A549 treated with CpdA at 1 μM for 4 hours (cell line): ENCODE measurements around the gene IFITM10. TPM values are rescaled to one million over a fixed set of nuclear protein-coding genes. Genes with fewer than 3 reads are reported as not detected.

Source experiments
- total RNA-seq: library from RNA; stranded (reverse); fragments of 200-300 nt; extraction: Qiagen RNA extraction; gene quantifications from 5 replicates; pipeline ENCODE4 v1.2.3, GENCODE V29; 2022; ENCODE audit warnings: low read depth

IFITM10 gene
- 0.79 to 1.9 TPM (median 1.0 TPM) in 5 replicates for total RNA-seq

GRCh38 chr11:1750481-1750839 lies at the start of gene IFITM10:
TSS of gene IFITM10 (minus strand) at chr11:1750595. CDS start at chr11:1750442, 153 bp downstream.

GRCh38 chr11:1763796-1764661 lies 13.6 kb upstream of the IFITM10 start, which contains the start of gene CTSD:
TSS of gene CTSD (minus strand) at chr11:1763927. CDS start at chr11:1763859, 68 bp downstream.

GRCh38 chr11:1696608-1697570 lies 53.5 kb downstream of the IFITM10 start, which contains the start of gene KRTAP5-6:
TSS of gene KRTAP5-6 (plus strand) at chr11:1697195. CDS start at chr11:1697246, 51 bp downstream.

Other genes starting within 250 kb of the IFITM10 start
- gene DUSP8, start 178.3 kb downstream of the IFITM10 start, total RNA-seq, result 1.1 to 2.3 TPM (median 2.0 TPM) in 5 replicates
- gene KRTAP5-1, start 165.3 kb downstream of the IFITM10 start, total RNA-seq, result not detected in 5 replicates
- gene KRTAP5-2, start 152.3 kb downstream of the IFITM10 start, total RNA-seq, result not detected in 5 replicates
- gene KRTAP5-3, start 142.1 kb downstream of the IFITM10 start, total RNA-seq, result not detected in 5 replicates
- not detected in 5 replicates for gene KRTAP5-4, start 128.5 kb downstream of the IFITM10 start, total RNA-seq
- gene KRTAP5-5, start 120.8 kb downstream of the IFITM10 start, total RNA-seq, result not detected in 5 replicates
- not detected in 5 replicates for gene KRTAP5-6, start 53.4 kb downstream of the IFITM10 start, total RNA-seq
- gene CTSD, start 13.3 kb upstream of the IFITM10 start, total RNA-seq, result 340 to 543 TPM (median 476 TPM) in 5 replicates
- gene SYT8, start 84.4 kb upstream of the IFITM10 start, total RNA-seq, result 0.02 to 0.23 TPM in 2 of 5 replicates, not detected in the others
- gene TNNI2, start 88.4 kb upstream of the IFITM10 start, total RNA-seq, result 0.21 TPM in 1 of 5 replicates, not detected in the others
- gene LSP1, start 102.5 kb upstream of the IFITM10 start, total RNA-seq, result 0.96 to 1.3 TPM (median 1.2 TPM) in 5 replicates
- gene PRR33, start 141.3 kb upstream of the IFITM10 start, total RNA-seq, result 0.02 TPM in 1 of 5 replicates, not detected in the others
- not detected in 5 replicates for gene TNNT3, start 169.1 kb upstream of the IFITM10 start, total RNA-seq
- gene MRPL23, start 196.7 kb upstream of the IFITM10 start, total RNA-seq, result 147 to 160 TPM (median 156 TPM) in 5 replicates
- 7.0 to 13.2 TPM (median 9.8 TPM) in 5 replicates for gene H19, start 247.2 kb upstream of the IFITM10 start, total RNA-seq